ENCODE data around the gene TNFRSF1B. TPM values are rescaled to one million over a fixed set of nuclear protein-coding genes. Genes with fewer than 3 reads are reported as not detected.

Gene TNFRSF1B
- total and polyA plus RNA-seq, 2 of the 8 experiments (the other 6 are each of a cell fraction or from before 2014, with no cell fraction given) = 1.7 to 2.9 TPM

DNA sequence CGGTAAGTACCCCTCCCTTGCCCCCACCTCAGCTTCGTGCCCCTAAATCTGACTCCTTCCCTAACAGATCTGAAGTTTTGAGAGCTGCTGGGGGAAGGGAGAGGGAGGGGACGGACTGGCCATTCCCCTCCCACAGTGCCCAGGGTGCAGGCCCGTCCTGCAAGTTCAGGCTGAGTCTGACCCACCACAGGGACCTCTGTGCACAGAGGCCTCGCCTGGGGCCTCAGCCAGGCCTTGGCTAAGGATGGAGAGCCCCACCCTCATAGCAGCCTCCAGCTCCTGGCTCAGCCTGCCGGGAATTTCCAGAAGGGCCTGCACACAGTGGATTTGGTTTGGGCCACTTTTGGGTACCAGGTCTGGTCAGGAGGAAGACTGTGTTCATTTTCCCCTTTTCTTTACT lies 31.2 kb upstream of the TNFRSF1B start:
- H3K14ac ChIP-seq (ENCODE audit: insufficient read length) = no peak overlapping the region
- CTCF ChIA-PET (ENCODE audit: partially characterized antibody) = interaction anchor here (0.8 to 3.8 kb wide), 7 partner anchors 10 to 108 kb away, joined by 3 to 28 read pairs (median 3); no protein-coding TSS in a partner anchor
- H3K27ac ChIP-seq (ENCODE audit: low read depth, low read length) = no peak overlapping the region
- no peak overlapping the region for H2BK15ac ChIP-seq (ENCODE audit: low read length)
- no peaks in the 10 kb centered on the region for H3K23me2 ChIP-seq (ENCODE audit: low read depth, low read length)
- WGBS, 2 experiments (ENCODE audit: extremely low coverage in 1 of 2, insufficient coverage in 1 of 2, insufficient read length in 1 of 2, insufficient replicate concordance in 2 of 2, low coverage in 1 of 2, low lambda C conversion rate in 2 of 2, missing lambda C conversion rate in 1 of 2) = 92% methylated on average over 4 of the region's 6 CpGs; no CpG with 5 or more reads in 1 of the 2 experiments
- H3K9me3 ChIP-seq (ENCODE audit: insufficient read depth in 2 of 2, low read depth in 1 of 2, low read length in 1 of 2) = no peaks in the 10 kb centered on the region
- H3K79me2 ChIP-seq (ENCODE audit: control insufficient read depth in 1 of 2, insufficient read depth in 2 of 2, low read length in 2 of 2) = no peaks in the 10 kb centered on the region
- no peaks in the 10 kb centered on the region for H3K79me1 ChIP-seq (ENCODE audit: low read depth, low read length)
- H3K4me3 ChIP-seq (ENCODE audit: extremely low read depth in 1 of 4, insufficient read depth in 2 of 4, low read depth in 3 of 4, low read length in 4 of 4) = no peak overlapping the region
- TF ChIP-seq SP1 (IDR thresholded peaks at IDR 0.05; ENCODE audit: low read depth, low read length) = no peak
- H2AFZ ChIP-seq (ENCODE audit: low read length) = no peak overlapping the region
- H3K56ac ChIP-seq (replicated peaks; ENCODE audit: insufficient read length, low read depth, low read length) = no peak overlapping the region
- no peak overlapping the region for H4K8ac ChIP-seq (ENCODE audit: extremely low read depth, insufficient read depth, low read length)
- POLR2A ChIA-PET (ENCODE audit: partially characterized antibody) = interaction anchor here (0.8 kb wide), 1 partner anchor 482 kb away, joined by 3 read pairs; the partner anchor contains the start of gene DHRS3
- H3K36me3 ChIP-seq (ENCODE audit: control insufficient read depth in 2 of 4, insufficient read depth in 4 of 4, low read length in 3 of 4) = peaks cover 0 to 4% (median 0%) of the 10 kb centered on the region in 4 experiments; a peak in 1 of 8 replicates
- no peaks in the 10 kb centered on the region; a peak in 1 of 7 replicates for H3K4me1 ChIP-seq (replicated peaks in 1 of 4; ENCODE audit: control insufficient read depth in 3 of 4, insufficient read depth in 4 of 4, low read length in 3 of 4)
- no peak overlapping the region for H2BK12ac ChIP-seq (ENCODE audit: low read depth, low read length)
- H3K23ac ChIP-seq (ENCODE audit: insufficient read length) = no peak overlapping the region
- H4K91ac ChIP-seq (replicated peaks; ENCODE audit: insufficient read length, low read length) = no peak overlapping the region
- H3K4ac ChIP-seq (replicated peaks; ENCODE audit: insufficient read length, low read depth, low read length) = no peak overlapping the region
- FAIRE-seq (no peak), DNase-seq (ENCODE audit: low read depth in 1 of 2, low spot score in 2 of 2) (no peak)
- no peak overlapping the region for H2BK20ac ChIP-seq (ENCODE audit: low read length)
- H4K20me1 ChIP-seq (replicated peaks in 1 of 2; ENCODE audit: control insufficient read depth in 1 of 2, insufficient read depth in 2 of 2, low read length in 2 of 2) = peaks cover 0 to 4% of the 10 kb centered on the region in 2 experiments
- no peak overlapping the region for H3K18ac ChIP-seq (ENCODE audit: extremely low read depth, low read length)
- H4K5ac ChIP-seq (ENCODE audit: insufficient read length, low read depth, low read length) = no peak overlapping the region
- H2BK5ac ChIP-seq (ENCODE audit: low read depth, low read length) = no peak overlapping the region; the same call in 1 of the 2 replicates
- H2BK120ac ChIP-seq (replicated peaks; ENCODE audit: low read depth, low read length) = no peak overlapping the region
- H2AK5ac ChIP-seq (ENCODE audit: low read depth, low read length) = no peak overlapping the region
- no peak overlapping the region for H3K9ac ChIP-seq (replicated peaks in 1 of 4; ENCODE audit: extremely low read depth in 1 of 4, low read depth in 3 of 4, low read length in 3 of 4)
- H3K4me2 ChIP-seq (ENCODE audit: insufficient read depth in 1 of 2, low read depth in 2 of 2, low read length in 2 of 2) = no peak overlapping the region
- no peaks in the 10 kb centered on the region for H3K27me3 ChIP-seq (replicated peaks in 1 of 4; ENCODE audit: control insufficient read depth in 3 of 4, extremely low read depth in 1 of 4, insufficient read depth in 3 of 4, low read length in 3 of 4)

All from H1 (cell line).